Activated T-helper 2 cell treated with anti-CD3 and anti-CD28 coated beads, Interferon-gamma antibody, Interleukin-2, Interleukin-4, amounts not matched to agents 10 μg/mL and 5 μg/mL and 100 μg/mL, durations not matched to agents 14 hours and 24 hours and 36 hours (primary cell): ENCODE data around the gene AMN. TPM values are rescaled to one million over a fixed set of nuclear protein-coding genes. Genes with fewer than 3 reads are reported as not detected.
"Not testable (repeated sequence)": the region's sequence is repeated elsewhere in the genome, so short reads cannot be mapped to it uniquely, and the experiment has no call there.

Experiments
- DNase-seq: peaks from one replicate; pipeline ENCODE4 v3.0.0; 2021; ENCODE audit warnings: low spot score
- H3K27ac Mint-ChIP-seq: one replicate; pipeline ENCODE4 v1.8.0; 2021; ENCODE audit warnings: mixed read lengths
- H3K27me3 Mint-ChIP-seq: one replicate; pipeline ENCODE4 v1.8.0; 2021; ENCODE audit warnings: low read depth, mixed read lengths
- H3K36me3 Mint-ChIP-seq: one replicate; pipeline ENCODE4 v1.8.0; 2021; ENCODE audit warnings: low read depth, mixed read lengths
- H3K4me1 Mint-ChIP-seq: one replicate; pipeline ENCODE4 v1.8.0; 2021; ENCODE audit warnings: low read depth, mixed read lengths
- H3K4me3 Mint-ChIP-seq: one replicate; pipeline ENCODE4 v1.8.0; 2021; ENCODE audit warnings: low read depth, mild to moderate bottlenecking, moderate library complexity, mixed read lengths
- H3K9me3 Mint-ChIP-seq: one replicate; pipeline ENCODE4 v1.8.0; 2021; ENCODE audit warnings: mixed read lengths
- intact Hi-C: fragments of 100-400 bp; cut with micrococcal nuclease; formaldehyde crosslinking; loops from one replicate; pipeline ENCODE4 v1.15.1; 2023
- total RNA-seq: library from RNA; stranded (reverse); gene quantifications from 2 replicates; pipeline ENCODE4 v1.2.3, GENCODE V29; 2022

Gene AMN
- total RNA-seq, 1 donor from 2014 or later: 0.55 TPM

DNA sequence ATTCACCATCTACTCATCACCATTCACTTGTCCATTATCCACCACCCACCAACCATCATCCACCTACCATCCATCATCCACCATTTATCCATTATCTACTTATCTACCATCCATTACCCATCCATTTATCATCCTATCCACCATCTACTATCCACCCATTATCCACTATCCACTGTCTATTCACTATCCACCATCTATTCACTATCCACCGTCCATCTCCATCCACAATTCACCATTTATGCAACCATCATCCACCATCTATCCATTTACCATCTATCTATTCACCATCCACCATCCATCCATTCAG, 1.5 kb upstream of the AMN start:
- H3K4me3 Mint-ChIP-seq: no peak overlapping the region
- H3K9me3 Mint-ChIP-seq: no peaks in the 10 kb centered on the region
- H3K4me1 Mint-ChIP-seq: peaks cover 1% of the 10 kb centered on the region
- no peak overlapping the region for H3K27ac Mint-ChIP-seq
- H3K36me3 Mint-ChIP-seq: no peaks in the 10 kb centered on the region
- no peak for DNase-seq
- peaks cover 12% of the 10 kb centered on the region for H3K27me3 Mint-ChIP-seq
- intact Hi-C loops: no loop called here

DNA sequence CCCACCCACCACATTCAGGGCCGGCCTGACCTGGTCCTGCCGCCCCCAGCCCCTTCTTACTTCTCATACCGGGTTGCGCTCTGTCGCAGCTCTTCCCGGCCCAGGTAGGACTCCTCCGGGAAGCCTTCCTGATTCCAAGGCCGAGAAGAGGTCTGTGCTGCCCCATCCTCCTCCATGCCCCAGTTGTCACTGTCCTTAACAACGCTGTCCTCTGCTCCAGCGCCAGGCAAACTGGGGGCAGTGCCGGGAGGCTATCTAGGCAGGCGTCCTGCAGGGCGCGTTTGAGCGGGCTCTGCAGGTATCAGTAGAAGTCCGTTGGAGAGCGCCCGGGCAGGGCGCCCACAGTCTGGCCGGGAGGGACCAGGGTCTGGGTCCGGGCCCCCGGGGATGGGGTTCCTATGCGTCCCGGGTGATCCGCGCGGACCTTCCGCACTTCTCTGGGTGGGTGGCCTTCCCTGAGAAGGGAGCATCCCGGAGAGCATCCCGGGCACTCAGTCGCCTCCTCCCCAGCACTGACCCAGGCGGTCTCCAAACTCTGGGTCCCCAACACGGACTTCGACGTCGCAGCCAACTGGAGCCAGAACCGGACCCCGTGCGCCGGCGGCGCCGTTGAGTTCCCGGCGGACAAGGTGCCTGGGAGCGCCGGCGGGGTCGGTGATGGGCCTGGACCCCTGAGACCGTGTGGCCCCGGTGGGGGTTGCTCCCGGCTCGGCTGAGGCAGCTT, 900 bp downstream of the AMN start:
- H3K27ac Mint-ChIP-seq: no peak overlapping the region

DNA sequence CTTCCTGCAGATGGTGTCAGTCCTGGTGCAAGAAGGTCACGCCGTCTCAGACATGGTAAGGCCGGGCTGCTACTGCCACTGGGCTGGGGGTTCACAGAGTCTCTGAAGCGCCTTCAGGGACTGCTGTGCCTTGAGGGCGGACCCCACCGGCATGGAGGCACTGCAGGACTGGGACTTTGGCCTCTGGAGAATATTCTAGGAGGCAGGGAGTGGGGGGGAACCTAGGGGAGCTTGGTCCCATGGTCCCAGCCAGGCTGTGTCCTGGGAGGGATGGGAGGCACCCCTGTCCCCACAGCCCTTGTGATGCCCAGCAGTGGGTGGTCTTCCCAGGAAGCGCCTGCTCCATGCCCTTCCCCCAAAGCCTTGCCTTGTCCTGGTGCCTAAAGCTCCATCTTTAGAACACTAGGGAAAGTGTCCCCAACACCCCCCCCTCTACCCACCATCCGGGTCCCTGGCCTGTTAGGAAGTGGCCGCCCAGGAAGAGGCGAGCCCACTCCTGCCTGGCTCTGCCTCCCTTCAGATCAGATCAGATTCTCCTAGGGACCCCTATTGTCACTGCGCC, 1.5 kb downstream of the AMN start:
- Mint-ChIP-seq H3K9me3 (no peaks in the 10 kb centered on the region), H3K27me3 (peaks cover 21% of the 10 kb centered on the region), H3K27ac (no peak overlapping the region), H3K36me3 (no peaks in the 10 kb centered on the region), H3K4me1 (peaks cover 1% of the 10 kb centered on the region), H3K4me3 (peak overlapping the region; percentile 9)
- no peak for DNase-seq
- intact Hi-C loops: no loop called here

More for the DNA sequence above, 900 bp downstream of the AMN start:
- Mint-ChIP-seq H3K27me3 (peaks cover 21% of the 10 kb centered on the region), H3K4me3 (peak overlapping the region; percentile 49), H3K4me1 (peaks cover 1% of the 10 kb centered on the region), H3K9me3 (no peaks in the 10 kb centered on the region), H3K36me3 (no peaks in the 10 kb centered on the region)
- DNase-seq: no peak
- intact Hi-C loops: no loop called here

DNA sequence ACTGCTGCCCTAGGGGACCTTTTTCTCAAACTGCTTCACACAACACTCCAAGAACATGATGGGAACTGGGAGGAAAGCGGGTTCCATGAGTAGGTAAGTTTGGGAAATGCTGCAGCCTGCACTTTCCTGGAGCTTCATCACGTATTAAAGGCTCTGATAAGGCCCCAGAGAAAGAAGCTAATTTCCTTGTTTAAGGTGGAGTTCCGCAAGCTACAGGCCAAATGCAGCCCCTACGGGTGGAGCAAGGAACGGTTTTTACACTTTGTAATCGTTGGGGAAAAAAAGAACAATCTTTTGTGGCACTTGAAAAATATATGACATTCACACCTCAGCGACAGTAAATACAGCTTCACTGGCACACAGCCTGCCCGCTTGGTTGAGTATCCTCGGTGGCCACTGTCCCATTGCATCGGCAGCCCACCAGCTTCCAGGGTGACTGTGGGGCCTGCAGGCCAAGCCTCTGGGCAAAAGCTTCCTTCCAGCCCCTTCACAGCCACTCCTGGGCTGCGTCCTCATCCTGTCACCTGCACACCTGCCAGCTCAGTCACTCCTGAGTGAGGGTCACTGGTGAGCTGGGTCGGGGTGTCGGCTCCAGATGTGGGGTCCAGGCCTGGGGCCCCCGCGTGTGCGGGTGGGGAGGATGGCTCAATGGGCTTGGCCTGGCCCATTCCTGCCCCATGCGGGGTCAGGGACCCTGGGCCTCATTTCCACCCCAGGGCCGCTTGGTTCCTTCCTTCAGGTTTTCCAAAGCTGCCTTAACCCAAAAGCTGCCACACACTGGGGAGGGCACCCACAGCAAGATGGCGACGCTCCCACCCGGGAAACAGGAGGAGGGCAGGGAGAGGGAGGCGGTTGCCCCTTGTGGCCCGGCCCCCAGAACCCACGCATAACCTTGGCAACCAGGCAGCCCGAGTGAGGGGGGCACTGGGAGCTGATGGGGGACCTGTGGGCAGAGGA, 2.4 kb downstream of the AMN start:
- intact Hi-C loops: no loop called here
- DNase-seq: no peak
- Mint-ChIP-seq H3K27me3 (peaks cover 21% of the 10 kb centered on the region), H3K4me3 (no peak overlapping the region), H3K36me3 (no peaks in the 10 kb centered on the region), H3K27ac (no peak overlapping the region), H3K9me3 (no peaks in the 10 kb centered on the region), H3K4me1 (peaks cover 1% of the 10 kb centered on the region)

DNA sequence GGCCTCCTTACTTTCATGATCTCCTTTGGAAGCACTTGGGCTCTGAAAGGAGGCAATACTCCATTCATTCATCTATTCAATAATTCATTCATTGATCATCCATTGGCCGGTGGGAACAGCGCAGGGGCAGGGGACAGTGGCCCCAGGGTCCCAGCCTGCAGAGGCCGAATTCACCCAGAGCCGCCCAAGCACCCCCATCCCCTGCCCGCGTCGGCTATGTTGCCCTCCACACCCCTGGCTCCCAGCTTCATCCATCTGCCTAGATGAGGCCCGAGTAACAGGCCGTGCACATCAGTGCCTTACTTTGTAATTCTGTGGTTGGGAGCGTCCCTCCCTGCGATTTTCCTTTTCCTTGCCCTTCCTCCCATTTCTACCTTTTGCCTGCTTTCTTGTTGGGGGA, 3.2 kb downstream of the AMN start:
- H3K4me1 Mint-ChIP-seq: peaks cover 1% of the 10 kb centered on the region
- no peaks in the 10 kb centered on the region for H3K36me3 Mint-ChIP-seq
- intact Hi-C loops: no loop called here
- no peak overlapping the region for H3K27ac Mint-ChIP-seq
- no peaks in the 10 kb centered on the region for H3K9me3 Mint-ChIP-seq
- peaks cover 21% of the 10 kb centered on the region for H3K27me3 Mint-ChIP-seq
- no peak overlapping the region for H3K4me3 Mint-ChIP-seq
- DNase-seq: no peak

DNA sequence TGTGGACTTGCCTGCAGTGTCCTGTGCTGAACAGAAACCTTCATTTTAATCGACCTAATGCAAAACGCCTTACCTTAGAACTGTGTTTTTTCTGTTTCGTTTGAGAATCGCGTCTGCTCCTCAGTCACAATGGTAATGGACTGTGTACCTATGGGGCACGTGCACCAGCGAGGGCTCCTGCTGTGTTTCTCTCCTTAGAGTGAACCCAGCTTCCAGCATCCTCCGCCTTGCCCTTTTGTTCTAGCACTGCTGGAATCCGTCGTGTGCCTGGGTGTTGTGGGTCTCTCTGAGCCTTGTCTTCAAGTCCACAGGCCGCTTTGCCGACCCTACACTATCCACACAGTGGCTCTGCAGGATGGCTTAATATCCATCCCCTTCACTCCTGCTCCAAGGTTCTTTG, 3.6 kb downstream of the AMN start:
- H3K36me3 Mint-ChIP-seq: no peaks in the 10 kb centered on the region
- no peak overlapping the region for H3K27ac Mint-ChIP-seq
- H3K4me3 Mint-ChIP-seq: no peak overlapping the region
- H3K9me3 Mint-ChIP-seq: no peaks in the 10 kb centered on the region
- intact Hi-C loops: no loop called here
- no peak for DNase-seq
- H3K4me1 Mint-ChIP-seq: peaks cover 1% of the 10 kb centered on the region
- peaks cover 23% of the 10 kb centered on the region for H3K27me3 Mint-ChIP-seq

DNA sequence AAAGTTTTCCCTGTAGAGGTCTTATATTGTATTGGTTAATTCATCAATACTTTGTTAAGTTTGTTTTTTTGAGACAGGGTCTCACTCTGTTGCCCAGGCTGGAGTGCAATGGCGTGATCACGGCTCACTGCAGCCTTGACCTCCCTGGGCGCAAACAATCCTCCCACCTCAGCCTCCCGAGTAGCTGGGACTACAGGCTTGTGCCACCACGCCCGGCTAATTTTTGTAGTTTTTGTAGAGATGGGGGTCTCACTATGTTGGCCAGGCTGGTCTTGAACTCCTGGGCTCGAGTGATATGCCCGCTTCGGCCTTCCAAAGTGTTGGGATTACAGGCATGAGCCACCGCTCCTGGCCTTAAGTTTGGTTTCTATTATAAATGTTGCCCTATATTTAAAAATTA, 4.4 kb downstream of the AMN start:
- H3K27ac Mint-ChIP-seq, H3K4me1 Mint-ChIP-seq, intact Hi-C loops, H3K9me3 Mint-ChIP-seq, DNase-seq, H3K36me3 Mint-ChIP-seq, H3K4me3 Mint-ChIP-seq: not testable (repeated sequence)
- H3K27me3 Mint-ChIP-seq: peaks cover 23% of the 10 kb centered on the region

DNA sequence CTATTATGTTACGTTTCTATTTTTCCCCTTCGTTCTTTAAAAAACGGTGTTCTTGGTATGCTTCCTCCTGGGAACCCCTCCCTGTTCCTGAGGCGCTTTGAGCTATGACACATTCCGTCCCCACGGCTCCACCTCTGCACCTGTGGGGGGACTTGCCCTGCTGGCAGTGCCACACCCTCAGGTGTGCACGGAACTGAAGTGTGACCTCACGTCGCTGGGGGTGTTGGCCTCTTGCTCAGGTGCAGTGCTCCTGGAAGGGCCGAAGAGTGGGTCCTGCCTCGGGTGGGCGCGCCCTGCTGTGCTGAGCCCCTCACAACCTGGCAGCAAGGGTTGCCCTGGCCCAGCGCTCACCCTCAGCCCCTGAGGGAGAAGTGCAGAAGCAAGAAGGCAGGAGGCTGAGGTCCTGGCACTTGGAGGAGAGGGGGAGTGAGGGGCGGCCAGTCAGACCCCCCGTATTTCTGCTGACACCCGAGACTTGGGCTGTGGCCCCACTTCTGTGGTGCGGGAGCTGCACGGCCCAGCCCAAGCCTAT, 4.9 kb downstream of the AMN start:
- Mint-ChIP-seq H3K9me3 (no peaks in the 10 kb centered on the region), H3K27ac (no peak overlapping the region), H3K36me3 (no peaks in the 10 kb centered on the region), H3K27me3 (peaks cover 25% of the 10 kb centered on the region), H3K4me1 (peaks cover 1% of the 10 kb centered on the region), H3K4me3 (no peak overlapping the region)
- DNase-seq: no peak
- intact Hi-C loops: no loop called here

DNA sequence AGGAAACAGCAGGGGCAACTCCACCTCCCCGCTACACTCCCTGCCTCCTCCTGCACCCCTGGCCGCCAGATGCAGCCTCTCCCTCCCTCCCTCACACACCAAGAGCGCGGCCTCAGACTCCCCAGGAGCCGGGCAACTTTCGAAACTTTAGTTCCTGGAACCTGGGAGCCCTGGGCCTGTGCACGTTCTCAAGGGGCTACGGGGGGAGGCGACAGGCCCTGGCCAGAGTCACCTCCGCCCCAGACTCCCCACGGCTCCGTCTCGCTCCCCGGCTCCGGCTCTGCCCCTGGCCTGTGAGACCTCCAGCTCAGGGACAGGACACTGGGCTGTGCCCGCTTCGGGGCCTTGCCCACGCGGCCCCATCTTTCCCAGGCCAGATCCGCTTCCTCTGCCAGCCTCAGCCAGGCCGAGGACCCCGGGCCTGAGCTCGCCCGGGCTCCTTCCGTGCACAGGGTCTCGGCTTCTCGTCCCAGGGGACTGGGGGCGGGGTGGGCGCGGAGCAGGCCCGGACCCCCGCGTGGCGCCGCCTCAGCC, 5.5 kb downstream of the AMN start:
- intact Hi-C loops: no loop called here

DNA sequence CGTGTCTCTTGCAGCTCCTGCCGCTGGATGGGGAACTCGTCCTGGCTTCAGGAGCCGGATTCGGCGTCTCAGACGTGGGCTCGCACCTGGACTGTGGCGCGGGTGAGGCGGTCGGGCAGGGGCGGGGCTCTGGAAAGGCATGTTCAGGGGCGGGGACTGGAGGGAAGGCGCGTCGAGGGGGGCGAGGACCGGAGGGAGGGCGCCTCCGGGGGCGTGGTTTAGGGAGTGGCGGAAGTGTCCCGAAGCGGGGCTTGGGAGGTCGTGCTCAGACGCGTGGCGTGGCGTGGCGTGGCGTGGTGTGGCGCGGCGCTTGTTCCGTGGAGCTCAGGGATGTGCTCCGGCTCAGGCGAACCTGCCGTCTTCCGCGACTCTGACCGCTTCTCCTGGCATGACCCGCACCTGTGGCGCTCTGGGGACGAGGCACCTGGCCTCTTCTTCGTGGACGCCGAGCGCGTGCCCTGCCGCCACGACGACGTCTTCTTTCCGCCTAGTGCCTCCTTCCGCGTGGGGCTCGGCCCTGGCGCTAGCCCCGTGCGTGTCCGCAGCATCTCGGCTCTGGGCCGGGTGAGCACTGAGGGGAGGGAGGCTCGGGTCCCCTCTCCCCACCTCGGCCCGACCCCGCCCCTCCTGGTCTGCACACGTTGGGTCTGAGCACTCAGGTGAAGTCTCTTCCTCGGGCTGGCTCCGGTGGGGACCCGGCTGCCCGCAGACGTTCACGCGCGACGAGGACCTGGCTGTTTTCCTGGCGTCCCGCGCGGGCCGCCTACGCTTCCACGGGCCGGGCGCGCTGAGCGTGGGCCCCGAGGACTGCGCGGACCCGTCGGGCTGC, 6.2 kb downstream of the AMN start:
- Mint-ChIP-seq H3K36me3 (no peaks in the 10 kb centered on the region), H3K4me1 (no peaks in the 10 kb centered on the region), H3K4me3 (peak overlapping the region; percentile 26), H3K9me3 (no peaks in the 10 kb centered on the region), H3K27ac (no peak overlapping the region), H3K27me3 (peaks cover 20% of the 10 kb centered on the region)
- peak; percentile 49 for DNase-seq
- intact Hi-C loops: no loop called here

More for the DNA sequence above, 5.5 kb downstream of the AMN start:
- no peaks in the 10 kb centered on the region for H3K9me3 Mint-ChIP-seq
- no peak for DNase-seq
- peak overlapping the region; percentile 33 for H3K4me3 Mint-ChIP-seq
- no peak overlapping the region for H3K27ac Mint-ChIP-seq
- H3K36me3 Mint-ChIP-seq: no peaks in the 10 kb centered on the region
- peaks cover 1% of the 10 kb centered on the region for H3K4me1 Mint-ChIP-seq
- H3K27me3 Mint-ChIP-seq: peaks cover 24% of the 10 kb centered on the region

DNA sequence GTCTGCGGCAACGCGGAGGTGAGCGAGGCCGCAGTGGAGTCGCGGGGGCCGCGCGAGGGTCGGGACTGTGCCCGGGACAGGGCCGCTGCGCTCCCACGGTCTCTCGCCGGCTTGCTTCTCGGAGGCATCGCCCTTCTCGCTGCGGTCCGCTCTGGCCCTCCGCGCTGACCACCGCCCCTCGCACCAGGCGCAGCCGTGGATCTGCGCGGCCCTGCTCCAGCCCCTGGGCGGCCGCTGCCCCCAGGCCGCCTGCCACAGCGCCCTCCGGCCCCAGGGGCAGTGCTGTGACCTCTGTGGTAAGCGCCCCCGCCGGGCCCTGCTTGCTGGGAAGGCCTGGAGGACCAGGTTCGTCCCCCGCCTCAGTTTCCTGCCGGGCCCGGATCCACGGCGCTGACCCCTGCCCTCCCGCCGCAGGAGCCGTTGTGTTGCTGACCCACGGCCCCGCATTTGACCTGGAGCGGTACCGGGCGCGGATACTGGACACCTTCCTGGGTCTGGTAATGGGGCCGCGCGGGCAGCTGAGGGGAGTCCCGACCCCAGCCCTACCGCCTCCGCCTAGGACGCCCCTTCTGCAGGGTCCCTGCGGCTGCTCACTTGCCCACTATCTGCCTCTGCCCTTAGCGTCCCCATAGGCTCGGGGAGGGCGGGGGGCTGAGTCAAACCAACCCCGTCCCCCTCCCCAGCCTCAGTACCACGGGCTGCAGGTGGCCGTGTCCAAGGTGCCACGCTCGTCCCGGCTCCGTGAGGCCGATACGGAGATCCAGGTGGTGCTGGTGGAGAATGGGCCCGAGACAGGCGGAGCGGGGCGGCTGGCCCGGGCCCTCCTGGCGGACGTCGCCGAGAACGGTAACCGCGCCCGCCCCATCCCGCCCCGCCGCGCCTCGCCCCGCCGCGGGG, 7.0 kb downstream of the AMN start:
- no peaks in the 10 kb centered on the region for H3K4me1 Mint-ChIP-seq
- no peak overlapping the region for H3K27ac Mint-ChIP-seq
- H3K36me3 Mint-ChIP-seq: no peaks in the 10 kb centered on the region
- intact Hi-C loops: no loop called here
- H3K27me3 Mint-ChIP-seq: peaks cover 17% of the 10 kb centered on the region
- no peak for DNase-seq
- no peaks in the 10 kb centered on the region for H3K9me3 Mint-ChIP-seq
- H3K4me3 Mint-ChIP-seq: no peak overlapping the region
